HCT116 (cell line): Measurements from ENCODE around the gene GPR84. TPM values are rescaled to one million over a fixed set of nuclear protein-coding genes. Genes with fewer than 3 reads are reported as not detected.

Experiments
- ATAC-seq: fragments of 200-7000 bp; cut with Tn5 transposase; 2 replicates; pipeline ENCODE4 v1.9.1; 2020; ENCODE audit warnings: mild to moderate bottlenecking, moderate library complexity
- BruUV-seq: library from RNA; stranded (reverse); fragments of 400-500 nt; replicated peaks from 2 replicates; lab custom pipeline; 2021; lab: Mats Ljungman, UMichigan
- CTCF ChIA-PET: fragments of 300-600 bp; sonication (Branson Sonifier 250); formaldehyde crosslinking; loops from one replicate; lab custom pipeline; 2021; ENCODE audit warnings: antibody characterized with exemption; lab: Charles Lee
- POLR2A ChIA-PET: fragments of 300-600, 350-600 bp; sonication (Branson Sonifier 250); formaldehyde crosslinking; loops from one replicate; lab custom pipeline; 2021; ENCODE audit warnings: antibody characterized with exemption; lab: Charles Lee
- RAD21 ChIA-PET, 2 experiments: fragments of 300-600 bp; sonication (Branson Sonifier 250); formaldehyde crosslinking; loops; one replicate each; lab custom pipeline; 2023; ENCODE audit warnings: low total read pairs in 2 of 2; ENCODE audit not compliant: uncharacterized antibody in 2 of 2, unreplicated experiment in 2 of 2, low non-redundant PET in 1 of 2; lab: Charles Lee
- DNase-seq: peaks from one replicate; pipeline ENCODE4 v3.0.0-alpha.2; 2010; ENCODE audit warnings: low read depth, low spot score
- H2AFZ ChIP-seq: fragments of 200-600 bp; shearing (Covaris generic), sonication (generic); 2 replicates; pipeline ENCODE4 v1.6.1; 2017; ENCODE audit warnings: low read depth, mixed run types, mixed read lengths, antibody characterized with exemption, low read length; ENCODE audit not compliant: poor library complexity, severe bottlenecking
- H3K27ac ChIP-seq: 2 replicates; pipeline ENCODE4 v1.5.1; 2012; ENCODE audit warnings: low read depth, low read length
- H3K27me3 ChIP-seq: fragments of 200-600 bp; sonication (generic); 2 replicates; pipeline ENCODE4 v1.6.1; 2016; ENCODE audit warnings: mixed run types, low read length, mixed read lengths; ENCODE audit not compliant: insufficient read depth
- H3K36me3 ChIP-seq, 2 experiments: fragments of 200-500 bp in 1 of 2; fragments of 200-600 bp in 1 of 2; sonication (Bioruptor generic) in 1 of 2; sonication (generic) in 1 of 2; 2 replicates each; pipeline versions ENCODE4 v1.5.1 to v1.6.1; 2014 to 2016; ENCODE audit warnings: low read length in 2 of 2, inconsistent platforms in 1 of 2, mixed read lengths in 1 of 2, mixed run types in 1 of 2; ENCODE audit not compliant: insufficient read depth in 2 of 2, control insufficient read depth in 1 of 2
- H3K4me1 ChIP-seq, 2 experiments: fragments of 200-600 bp in 1 of 2; sonication (generic) in 1 of 2; 2 replicates each; pipeline versions ENCODE4 v1.5.1 to v1.6.1; 2012 to 2017; ENCODE audit warnings: low read length in 2 of 2, inconsistent platforms in 1 of 2, mild to moderate bottlenecking in 1 of 2, mixed read lengths in 1 of 2, mixed run types in 1 of 2, moderate library complexity in 1 of 2; ENCODE audit not compliant: insufficient read depth in 2 of 2, control insufficient read depth in 1 of 2
- H3K4me2 ChIP-seq: fragments of 200-600 bp; sonication (generic); 2 replicates; pipeline ENCODE4 v1.6.1; 2017; ENCODE audit warnings: mixed run types, low read length, mixed read lengths
- H3K4me3 ChIP-seq, 2 experiments: fragments of 200-600 bp in 1 of 2; sonication (generic) in 1 of 2; replicated peaks in 1 of 2; 2 replicates each; pipeline ENCODE4 v1.5.1; 2011 to 2016; ENCODE audit warnings: low read length in 2 of 2, control low read depth in 1 of 2, low read depth in 1 of 2, mild to moderate bottlenecking in 1 of 2, mixed read lengths in 1 of 2, mixed run types in 1 of 2
- H3K79me2 ChIP-seq: fragments of 200-600 bp; sonication (generic); 2 replicates; pipeline ENCODE4 v1.6.1; 2017; ENCODE audit warnings: mild to moderate bottlenecking, mixed run types, low read length, moderate library complexity, mixed read lengths; ENCODE audit not compliant: insufficient read depth
- H3K9ac ChIP-seq: fragments of 200-600 bp; sonication (generic); 2 replicates; pipeline ENCODE4 v1.6.1; 2016; ENCODE audit warnings: low read length, mixed read lengths
- H3K9me2 ChIP-seq: fragments of 200-600 bp; sonication (generic), shearing (Covaris generic); 2 replicates; pipeline ENCODE4 v1.6.1; 2017; ENCODE audit warnings: mixed run types, mild to moderate bottlenecking, moderate library complexity; ENCODE audit not compliant: insufficient read depth
- H3K9me3 ChIP-seq, 2 experiments: fragments of 200-500 bp in 1 of 2; fragments of 200-600 bp in 1 of 2; sonication (Bioruptor generic) in 1 of 2; sonication (generic) in 1 of 2; 2 replicates each; pipeline ENCODE4 v1.6.1; 2014 to 2017; ENCODE audit warnings: low read length in 2 of 2, mixed read lengths in 2 of 2, inconsistent platforms in 1 of 2, low read depth in 1 of 2, mild to moderate bottlenecking in 1 of 2, mixed run types in 1 of 2, moderate library complexity in 1 of 2; ENCODE audit not compliant: control insufficient read depth in 1 of 2, insufficient read depth in 1 of 2
- H4K20me1 ChIP-seq: fragments of 200-600 bp; sonication (generic), shearing (Covaris generic); 2 replicates; pipeline ENCODE4 v1.6.1; 2017; ENCODE audit warnings: mixed run types, mild to moderate bottlenecking, moderate library complexity; ENCODE audit not compliant: insufficient read depth
- EGR1 ChIP-seq: IDR thresholded peaks from 2 replicates; pipeline ENCODE4 v1.6.1; 2012; ENCODE audit warnings: low read depth
- EZH2 ChIP-seq: fragments of 200-600 bp; sonication (generic); IDR thresholded peaks from 2 replicates; pipeline ENCODE4 v1.6.1; 2017; ENCODE audit warnings: antibody characterized with exemption, mixed run types
- JUND ChIP-seq: IDR thresholded peaks from 2 replicates; pipeline ENCODE4 v1.6.1; 2012
- POLR2AphosphoS5 ChIP-seq: IDR thresholded peaks from 2 replicates; pipeline ENCODE4 v1.6.1; 2011; ENCODE audit warnings: mild to moderate bottlenecking, low read depth, low read length, moderate library complexity
- SP1 ChIP-seq: IDR thresholded peaks from 2 replicates; pipeline ENCODE4 v1.6.1; 2012; ENCODE audit warnings: low read depth
- SRF ChIP-seq: IDR thresholded peaks from 2 replicates; pipeline ENCODE4 v1.6.1; 2012; ENCODE audit warnings: low read depth
- intact Hi-C: fragments of 100-400 bp; cut with micrococcal nuclease; formaldehyde crosslinking; loops from 2 replicates; pipeline ENCODE4 v1.10.0; 2022
- total RNA-seq: library from RNA; stranded (reverse); gene quantifications from one replicate; pipeline ENCODE4 v1.2.1, GENCODE V29; 2021; ENCODE audit not compliant: unreplicated experiment
- TF ChIP-seq, protein P1 (sequence below), 3 experiments: fragments of 200-600 bp in 1 of 3; sonication (generic) in 1 of 3; IDR thresholded peaks in 2 of 3; conservative IDR thresholded peaks in 1 of 3; 2 replicates each; pipeline ENCODE4 v1.5.1; 2012 to 2017; ENCODE audit warnings: low read depth in 2 of 3, low read length in 2 of 3, antibody characterized with exemption in 1 of 3, borderline replicate concordance in 1 of 3, control low read depth in 1 of 3, mild to moderate bottlenecking in 1 of 3, mixed read lengths in 1 of 3, mixed run types in 1 of 3, moderate library complexity in 1 of 3; ENCODE audit not compliant: insufficient read depth in 1 of 3
- TF ChIP-seq, protein P2 (sequence below): IDR thresholded peaks from 2 replicates; pipeline ENCODE4 v1.6.1; 2011; ENCODE audit warnings: mild to moderate bottlenecking, low read length, moderate library complexity; ENCODE audit not compliant: insufficient replicate concordance; ENCODE audit errors: extremely low read depth

Gene GPR84
- total RNA-seq, 1 experiment from 2014 or later = not detected

DNA sequence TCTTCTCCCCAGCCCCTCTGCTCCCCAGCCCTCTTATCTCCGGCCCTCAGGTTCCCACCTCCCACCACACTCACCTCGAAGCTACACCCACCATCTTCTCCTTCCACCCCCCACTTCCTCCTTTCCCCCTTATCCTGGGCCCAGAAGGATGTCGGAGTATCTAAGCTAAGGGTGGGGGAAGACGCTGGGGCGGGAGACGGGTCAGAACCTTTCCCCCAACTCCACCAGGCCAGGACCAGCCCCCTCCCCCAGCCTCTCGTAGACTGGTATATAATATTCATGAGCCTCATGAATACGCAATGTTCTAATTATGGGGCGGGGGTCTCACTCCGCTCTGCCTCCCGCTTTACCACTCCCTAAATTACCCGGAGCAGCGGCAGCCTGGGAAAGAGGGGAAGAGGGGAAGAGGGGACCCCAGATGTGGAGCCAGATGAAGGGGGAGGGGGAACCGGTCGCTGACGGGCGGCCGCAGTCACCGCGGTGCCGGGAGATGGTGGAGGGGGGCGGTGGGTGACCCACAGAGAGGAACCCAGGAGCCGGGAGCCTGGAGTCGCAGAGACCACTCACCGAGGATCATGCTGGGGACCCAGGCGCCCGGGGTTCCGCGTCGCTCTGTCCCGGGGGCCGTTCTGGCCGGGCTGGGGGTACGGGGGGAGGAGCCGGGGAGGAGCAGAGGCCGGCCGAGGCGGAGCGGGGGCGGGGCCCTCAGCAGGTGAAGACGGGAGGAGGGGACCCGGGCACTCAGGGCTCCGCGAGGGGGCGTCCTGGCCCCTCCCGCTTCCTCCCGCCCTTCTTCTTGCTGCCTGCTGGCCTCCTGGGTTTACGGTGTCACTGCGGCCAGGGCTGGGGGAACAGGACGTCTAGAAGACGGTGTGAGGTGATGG is 26.6 kb upstream of the GPR84 start:
- TF ChIP-seq EGR1 = peak; percentile 59
- TF ChIP-seq, protein P1, sequence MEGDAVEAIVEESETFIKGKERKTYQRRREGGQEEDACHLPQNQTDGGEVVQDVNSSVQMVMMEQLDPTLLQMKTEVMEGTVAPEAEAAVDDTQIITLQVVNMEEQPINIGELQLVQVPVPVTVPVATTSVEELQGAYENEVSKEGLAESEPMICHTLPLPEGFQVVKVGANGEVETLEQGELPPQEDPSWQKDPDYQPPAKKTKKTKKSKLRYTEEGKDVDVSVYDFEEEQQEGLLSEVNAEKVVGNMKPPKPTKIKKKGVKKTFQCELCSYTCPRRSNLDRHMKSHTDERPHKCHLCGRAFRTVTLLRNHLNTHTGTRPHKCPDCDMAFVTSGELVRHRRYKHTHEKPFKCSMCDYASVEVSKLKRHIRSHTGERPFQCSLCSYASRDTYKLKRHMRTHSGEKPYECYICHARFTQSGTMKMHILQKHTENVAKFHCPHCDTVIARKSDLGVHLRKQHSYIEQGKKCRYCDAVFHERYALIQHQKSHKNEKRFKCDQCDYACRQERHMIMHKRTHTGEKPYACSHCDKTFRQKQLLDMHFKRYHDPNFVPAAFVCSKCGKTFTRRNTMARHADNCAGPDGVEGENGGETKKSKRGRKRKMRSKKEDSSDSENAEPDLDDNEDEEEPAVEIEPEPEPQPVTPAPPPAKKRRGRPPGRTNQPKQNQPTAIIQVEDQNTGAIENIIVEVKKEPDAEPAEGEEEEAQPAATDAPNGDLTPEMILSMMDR (IDR thresholded peaks at IDR 0.05 in 2 of 3, conservative IDR thresholded peaks at IDR 0.05 in 1 of 3; ENCODE audit: borderline replicate concordance in 1 of 3, insufficient read depth in 1 of 3, low read depth in 2 of 3, low read length in 2 of 3) = peak in 1 of 3 experiments; percentile 13; a peak in 1 of 6 replicates
- TF ChIP-seq POLR2AphosphoS5 = 0 out of 2 replicates have a peak, but pooled peaks have one; percentile 41
- no peak for TF ChIP-seq SP1
- no peak for TF ChIP-seq SRF
- TF ChIP-seq, protein P2, sequence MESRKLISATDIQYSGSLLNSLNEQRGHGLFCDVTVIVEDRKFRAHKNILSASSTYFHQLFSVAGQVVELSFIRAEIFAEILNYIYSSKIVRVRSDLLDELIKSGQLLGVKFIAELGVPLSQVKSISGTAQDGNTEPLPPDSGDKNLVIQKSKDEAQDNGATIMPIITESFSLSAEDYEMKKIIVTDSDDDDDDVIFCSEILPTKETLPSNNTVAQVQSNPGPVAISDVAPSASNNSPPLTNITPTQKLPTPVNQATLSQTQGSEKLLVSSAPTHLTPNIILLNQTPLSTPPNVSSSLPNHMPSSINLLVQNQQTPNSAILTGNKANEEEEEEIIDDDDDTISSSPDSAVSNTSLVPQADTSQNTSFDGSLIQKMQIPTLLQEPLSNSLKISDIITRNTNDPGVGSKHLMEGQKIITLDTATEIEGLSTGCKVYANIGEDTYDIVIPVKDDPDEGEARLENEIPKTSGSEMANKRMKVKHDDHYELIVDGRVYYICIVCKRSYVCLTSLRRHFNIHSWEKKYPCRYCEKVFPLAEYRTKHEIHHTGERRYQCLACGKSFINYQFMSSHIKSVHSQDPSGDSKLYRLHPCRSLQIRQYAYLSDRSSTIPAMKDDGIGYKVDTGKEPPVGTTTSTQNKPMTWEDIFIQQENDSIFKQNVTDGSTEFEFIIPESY = no peak
- TF ChIP-seq EZH2 = no peak
- TF ChIP-seq JUND = no peak
- TF ChIP-seq, all 23 proteins: peak for 3
- BruUV-seq = no TSS peak
- Histone ChIP-seq H2AFZ (no peak overlapping the region), H3K9me3 (no peaks in the 10 kb centered on the region), H3K9ac (peak overlapping the region; percentile 61), H3K36me3 (peaks cover 4 to 7% of the 10 kb centered on the region in 2 experiments; a peak in 3 of 4 replicates), H3K4me1 (peaks cover 32 to 62% of the 10 kb centered on the region in 2 experiments), H3K79me2 (no peaks in the 10 kb centered on the region), H3K9me2 (no peaks in the 10 kb centered on the region), H3K27me3 (no peaks in the 10 kb centered on the region), H3K4me2 (peak overlapping the region; percentile 81), H3K27ac (peak overlapping the region; percentile 21; the same call in 1 of the 2 replicates), H3K4me3 (peak overlapping the region; percentile 53 to 62), H4K20me1 (no peaks in the 10 kb centered on the region)
- intact Hi-C loops = no loop called here
- DNase-seq (no peak), ATAC-seq (peak; percentile 79)
- ChIA-PET CTCF (interaction anchor here (0.8 to 0.9 kb wide), 2 partner anchors 9 to 11 kb away, joined by 3 read pairs; no protein-coding TSS in a partner anchor), RAD21 (interaction anchor here in 1 of 2 experiments (0.6 kb wide), 1 partner anchor 406 kb away, joined by 6 read pairs; the partner anchor contains the start of gene HOXC10), POLR2A (no interaction called here)
